GM12892 (cell line): ENCODE data around the gene WFDC10A.
"Not testable (repeated sequence)": the region's sequence is repeated elsewhere in the genome, so short reads cannot be mapped to it uniquely, and the experiment has no call there.

Source experiments
- DNase-seq: peaks from one replicate; pipeline ENCODE4 v3.0.0; 2011; ENCODE audit not compliant: insufficient read length
- FAIRE-seq: peaks from 2 replicates; lab custom pipeline; 2011; peaks lifted over from hg19 to GRCh38; lab: Jason Lieb, UNC
- POLR2A ChIP-seq: IDR thresholded peaks from 2 replicates; pipeline ENCODE4 v1.6.1; 2011; ENCODE audit warnings: low read depth, low read length, control low read depth
- POLR2AphosphoS5 ChIP-seq: IDR thresholded peaks from 2 replicates; pipeline ENCODE4 v1.6.1; 2011; ENCODE audit warnings: low read depth, low read length, control low read depth
- TAF1 ChIP-seq: IDR thresholded peaks from 2 replicates; pipeline ENCODE4 v1.6.1; 2011; ENCODE audit warnings: low read depth, mild to moderate bottlenecking, control low read depth, low read length, borderline replicate concordance

Gene WFDC10A

DNA sequence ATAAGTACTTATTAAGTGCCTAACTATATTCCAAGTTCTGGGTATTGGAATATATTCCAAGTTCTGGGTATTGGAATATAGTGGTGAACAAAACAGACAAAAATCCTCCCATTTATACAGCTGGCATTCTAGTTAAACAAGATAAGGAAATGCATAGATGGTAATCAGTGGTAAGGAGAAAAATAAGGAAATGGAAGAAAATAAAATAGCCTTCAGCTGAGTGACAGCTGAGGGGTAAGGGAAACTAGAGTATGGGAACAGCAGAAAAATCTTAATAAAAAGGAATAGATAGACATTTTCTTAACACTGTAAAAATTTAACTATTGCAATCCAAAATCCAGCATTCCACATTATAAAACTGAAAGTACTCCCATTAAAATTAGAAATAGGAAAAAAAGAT lies 17.2 kb upstream of the WFDC10A start:
- no peak for TF ChIP-seq TAF1
- TF ChIP-seq POLR2A, result no peak
- TF ChIP-seq POLR2AphosphoS5, result no peak
- no peak for DNase-seq
- FAIRE-seq, result no peak

DNA sequence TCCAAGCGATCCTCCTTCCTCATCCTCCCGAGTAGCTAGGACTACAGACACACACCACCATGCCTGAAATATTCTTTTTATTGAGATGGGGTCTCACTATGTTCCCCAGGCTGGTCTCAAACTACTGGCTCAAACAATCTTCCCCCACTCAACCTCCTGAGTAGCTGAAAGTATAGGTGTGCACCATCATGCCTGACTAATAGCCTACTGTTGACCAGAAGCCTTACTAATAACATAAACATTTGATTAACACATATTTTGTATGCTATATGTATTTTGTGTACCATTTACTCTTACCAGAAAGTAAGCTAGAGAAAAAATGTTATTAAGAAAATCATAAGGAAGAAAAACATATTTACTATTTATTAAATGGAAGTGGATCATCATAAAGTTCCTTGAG lies 11.9 kb upstream of the WFDC10A start:
- DNase-seq (no peak), FAIRE-seq (no peak)
- no peak for TF ChIP-seq POLR2A
- no peak for TF ChIP-seq TAF1
- no peak for TF ChIP-seq POLR2AphosphoS5

DNA sequence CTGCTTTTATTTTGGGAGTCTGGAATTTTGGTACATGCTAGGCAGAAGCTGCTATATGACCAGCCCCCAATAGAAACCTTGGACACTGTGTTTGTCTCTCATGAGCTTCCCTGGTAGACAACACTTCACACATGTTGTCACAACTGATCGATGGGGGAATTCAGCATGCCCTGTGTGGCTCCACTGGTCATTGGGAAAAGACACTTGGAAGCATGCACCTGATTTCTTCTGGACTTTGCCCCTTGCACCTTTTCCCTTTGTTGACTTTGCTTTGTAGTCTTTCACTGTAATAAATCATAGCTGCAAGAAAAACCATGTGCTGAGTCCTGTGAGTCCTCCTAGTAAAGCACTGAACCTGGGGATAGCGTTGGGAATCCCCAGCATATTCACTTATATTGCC lies 7.9 kb upstream of the WFDC10A start:
- FAIRE-seq (no peak), DNase-seq (no peak)
- TF ChIP-seq POLR2AphosphoS5 (no peak), TAF1 (no peak), POLR2A (no peak)

DNA sequence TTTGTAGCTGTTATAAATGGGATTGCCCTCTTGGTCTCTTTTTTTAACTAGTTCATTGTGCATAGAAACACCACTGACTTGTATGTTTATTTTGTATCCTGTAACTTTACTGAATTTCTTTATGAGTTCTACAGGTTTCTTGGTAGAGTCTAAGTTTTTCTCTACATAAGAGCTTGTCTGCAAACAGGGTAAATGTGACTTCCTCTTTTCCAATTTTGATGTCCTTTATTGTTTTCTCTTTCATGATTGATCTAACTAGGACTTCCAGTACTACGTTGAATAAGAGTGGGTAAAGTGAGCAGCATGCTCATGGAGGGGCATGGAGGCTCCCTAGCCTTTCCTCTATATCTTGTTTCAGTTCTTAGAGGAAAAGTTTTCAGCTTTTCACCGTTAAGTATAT lies 3.0 kb upstream of the WFDC10A start:
- no peak for DNase-seq
- TF ChIP-seq TAF1 (no peak), POLR2AphosphoS5 (no peak), POLR2A (no peak)
- FAIRE-seq, result no peak

DNA sequence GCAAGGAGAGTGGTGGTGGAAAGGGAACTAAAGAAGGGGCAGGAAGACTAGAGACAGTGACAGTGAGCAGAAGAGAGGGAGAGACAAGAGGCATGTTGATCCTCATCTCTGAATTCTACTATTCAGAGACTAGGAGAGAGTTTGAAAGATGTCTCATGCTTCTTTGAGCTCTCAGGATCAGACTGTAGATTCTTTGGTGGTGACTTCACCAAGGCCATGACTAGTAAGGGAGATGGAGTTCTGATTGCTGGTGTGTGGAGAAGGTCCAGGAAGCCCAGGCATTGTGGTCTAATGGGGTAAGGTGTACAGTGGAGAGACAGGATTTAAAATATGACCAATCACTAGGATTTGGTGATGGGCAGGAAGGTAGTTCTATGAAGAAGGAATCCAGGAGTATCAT lies 832 bp downstream of the WFDC10A start:
- DNase-seq, result no peak
- TF ChIP-seq TAF1 (no peak), POLR2AphosphoS5 (no peak), POLR2A (no peak)
- no peak for FAIRE-seq

DNA sequence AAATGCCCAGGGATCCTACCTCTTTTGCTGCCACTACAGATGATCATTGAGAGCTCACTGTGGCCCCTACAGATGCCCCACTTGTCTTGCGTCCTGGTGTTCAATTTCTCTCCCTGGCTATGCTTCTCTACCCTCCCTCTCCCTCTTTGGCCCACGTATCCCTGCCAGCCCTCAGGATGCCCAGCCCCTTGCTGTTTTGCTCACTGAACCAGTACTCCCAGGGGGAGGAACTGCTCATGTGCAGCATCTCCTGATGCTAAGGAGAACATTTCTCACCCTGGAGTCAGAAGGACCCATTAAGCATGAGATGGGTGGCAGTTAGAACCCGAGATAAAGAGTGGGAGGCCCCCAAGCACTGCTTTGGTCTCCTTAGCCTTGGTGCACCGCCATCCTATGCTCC lies 1.6 kb downstream of the WFDC10A start, which contains the start of gene WFDC9:
Gene WFDC9 (minus strand): TSS at position 101 of the 400 bp plus-strand sequence. CDS start 21,103 bp downstream, outside the sequence.
- FAIRE-seq (no peak), DNase-seq (no peak)
- no peak for TF ChIP-seq TAF1
- TF ChIP-seq POLR2AphosphoS5, result no peak
- TF ChIP-seq POLR2A, result no peak

DNA sequence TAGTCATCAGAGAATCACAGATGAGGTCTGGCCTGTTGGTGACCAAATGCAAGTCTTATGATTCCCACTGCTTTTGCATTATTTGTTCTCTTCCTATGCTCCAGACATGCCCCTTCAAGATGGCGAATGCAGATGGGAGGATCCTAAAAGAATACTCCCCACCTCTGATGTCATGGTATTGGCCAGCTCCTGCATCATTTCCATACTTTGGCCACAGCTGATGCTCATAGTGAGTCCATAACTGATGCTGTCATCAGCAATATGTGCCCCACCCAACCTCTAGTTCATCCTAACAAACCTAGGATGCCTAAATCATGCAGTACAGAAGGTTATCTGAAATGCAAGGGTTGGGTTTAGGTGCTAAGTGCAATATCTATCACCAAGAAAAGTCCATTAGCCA lies 7.0 kb downstream of the WFDC10A start:
- DNase-seq (no peak), FAIRE-seq (no peak)
- no peak for TF ChIP-seq POLR2AphosphoS5
- no peak for TF ChIP-seq POLR2A
- TF ChIP-seq TAF1, result no peak

DNA sequence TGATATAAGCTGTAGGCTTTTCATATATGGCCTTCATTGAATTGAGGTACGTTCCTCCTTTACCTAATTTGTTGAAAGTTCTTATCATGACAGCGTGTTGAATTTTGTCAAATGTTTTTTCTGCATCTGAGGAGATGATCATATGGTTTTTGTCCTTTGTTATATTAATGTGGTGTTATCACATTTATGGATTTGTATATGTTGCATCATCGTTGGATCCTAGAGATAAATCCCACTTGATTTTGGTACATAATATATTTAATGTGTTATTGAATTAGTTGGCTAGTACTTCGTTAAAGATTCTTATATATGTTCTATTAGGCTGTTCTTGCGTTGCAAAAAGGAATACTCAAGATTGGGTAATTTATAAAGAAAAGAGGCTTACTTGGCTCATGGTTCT lies 10.1 kb downstream of the WFDC10A start:
- no peak for FAIRE-seq
- TF ChIP-seq TAF1, result no peak
- no peak for DNase-seq

DNA sequence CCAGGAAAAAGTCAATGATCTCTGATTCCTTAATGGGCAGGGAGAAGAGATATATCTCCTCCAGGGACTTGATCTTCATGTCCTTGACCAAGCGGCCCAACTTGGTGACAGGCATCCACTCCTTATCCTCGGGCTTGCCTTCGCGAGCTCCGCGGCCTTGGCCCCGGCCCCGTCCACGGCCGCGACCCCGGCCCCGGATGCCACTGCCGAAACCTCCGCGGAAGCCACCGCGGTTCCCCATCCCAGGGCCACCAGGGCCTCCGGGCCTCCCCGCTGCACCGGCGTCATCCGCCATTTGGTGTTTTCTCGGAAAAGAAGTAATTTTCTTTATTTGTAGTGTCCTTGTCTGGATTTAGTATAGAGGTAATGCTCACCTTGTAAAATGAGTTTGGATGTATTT lies 11.5 kb downstream of the WFDC10A start:
- FAIRE-seq, DNase-seq: not testable (repeated sequence)

DNA sequence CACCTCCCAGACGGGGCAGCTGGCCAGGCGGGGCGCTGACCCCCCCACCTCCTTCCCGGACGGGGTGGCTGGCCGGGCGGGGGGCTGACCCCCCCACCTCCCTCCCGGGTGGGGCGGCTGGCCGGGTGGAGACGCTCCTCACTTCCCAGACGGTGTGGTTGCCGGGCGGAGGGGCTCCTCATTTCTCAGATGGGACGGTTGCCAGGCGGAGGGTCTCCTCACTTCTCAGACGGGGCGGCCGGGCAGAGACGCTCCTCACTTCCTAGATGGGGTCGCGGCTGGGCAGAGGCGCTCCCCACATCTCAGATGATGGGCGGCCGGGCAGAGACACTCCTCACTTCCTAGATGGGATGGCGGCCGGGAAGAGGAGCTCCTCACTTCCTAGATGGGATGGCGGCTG lies 16.3 kb downstream of the WFDC10A start:
- not testable (repeated sequence) for DNase-seq, FAIRE-seq

DNA sequence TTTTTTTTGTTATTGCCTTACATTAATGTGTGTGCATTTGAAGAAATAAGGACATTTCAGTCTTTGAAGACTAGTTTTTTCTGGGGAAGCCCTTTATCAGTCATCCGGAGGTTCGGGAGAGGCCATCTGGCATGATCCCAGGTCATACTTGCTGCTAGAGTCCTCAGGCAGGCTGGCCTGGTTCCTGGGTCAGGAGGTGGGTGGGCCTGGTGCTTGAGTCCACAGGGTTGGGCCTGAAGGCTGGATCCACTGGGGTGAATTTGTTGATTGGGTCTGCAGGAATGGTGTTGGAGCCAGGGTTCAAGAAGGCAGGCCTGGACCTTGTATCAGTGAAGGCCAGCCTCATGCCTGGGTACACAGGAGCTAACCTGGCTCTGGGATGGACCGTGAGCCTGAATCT lies 17.3 kb downstream of the WFDC10A start:
- no peak for FAIRE-seq
- TF ChIP-seq TAF1, result no peak
- no peak for TF ChIP-seq POLR2A
- no peak for TF ChIP-seq POLR2AphosphoS5
- DNase-seq, result no peak

DNA sequence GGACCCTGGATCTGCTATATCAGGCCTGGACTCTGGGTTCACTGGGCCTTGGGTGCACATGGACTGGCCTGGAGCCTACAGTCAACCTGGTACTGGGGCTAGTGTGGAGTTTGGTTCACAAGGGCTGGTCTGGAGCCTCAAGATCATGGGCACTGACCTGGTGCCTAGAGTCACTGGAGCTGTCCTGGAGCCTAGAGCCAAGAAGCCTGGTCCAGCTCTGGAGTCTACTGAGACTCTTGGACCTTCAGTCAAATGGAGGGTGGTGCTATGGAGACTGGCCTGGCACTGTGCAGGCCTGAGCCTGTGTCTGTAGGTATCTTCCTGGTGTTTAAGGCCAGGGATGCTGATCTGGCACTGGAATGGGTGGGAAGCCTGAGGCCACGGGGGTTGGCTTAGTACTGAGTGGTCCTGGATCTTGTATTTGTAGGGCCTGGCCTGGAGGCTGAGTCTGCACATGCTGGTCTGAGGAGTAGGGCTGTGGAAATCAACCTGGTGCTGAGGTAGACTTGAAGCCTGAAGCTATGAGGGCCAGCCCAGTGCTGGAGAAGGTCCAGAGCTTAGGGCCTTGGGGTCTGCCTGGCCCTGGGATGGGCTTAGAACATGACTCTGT lies 18.0 kb downstream of the WFDC10A start:
- DNase-seq (no peak), FAIRE-seq (no peak)
- TF ChIP-seq POLR2AphosphoS5 (no peak), POLR2A (no peak), TAF1 (no peak)

DNA sequence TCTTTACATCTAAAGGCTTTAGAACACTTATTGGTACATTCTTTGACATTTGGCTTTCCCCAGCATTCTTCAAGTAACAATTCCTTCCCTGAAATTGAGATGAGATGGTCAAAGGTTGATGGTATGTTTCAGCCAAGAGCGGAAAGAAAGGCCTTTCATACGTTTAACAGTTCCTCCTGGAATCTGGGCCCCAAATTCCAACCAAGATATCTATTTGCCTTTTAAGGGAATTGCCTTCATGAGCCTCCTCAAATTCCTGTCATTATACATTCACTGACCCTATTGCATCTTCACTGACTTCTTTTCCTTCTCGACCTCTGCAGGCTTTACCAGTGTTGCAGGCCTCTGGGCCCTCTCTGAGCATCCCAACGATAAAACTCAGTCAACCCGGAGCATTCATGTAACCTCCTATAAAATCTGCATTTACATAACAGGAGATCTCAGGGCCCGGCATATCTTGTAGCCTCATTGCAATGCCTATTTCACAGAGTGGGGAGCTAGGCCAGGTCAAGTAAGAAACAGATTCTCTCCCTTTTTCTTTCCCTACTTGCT lies 19.8 kb downstream of the WFDC10A start:
- FAIRE-seq (no peak), DNase-seq (no peak)
- no peak for TF ChIP-seq POLR2A
- TF ChIP-seq POLR2AphosphoS5, result no peak
- TF ChIP-seq TAF1, result no peak

DNA sequence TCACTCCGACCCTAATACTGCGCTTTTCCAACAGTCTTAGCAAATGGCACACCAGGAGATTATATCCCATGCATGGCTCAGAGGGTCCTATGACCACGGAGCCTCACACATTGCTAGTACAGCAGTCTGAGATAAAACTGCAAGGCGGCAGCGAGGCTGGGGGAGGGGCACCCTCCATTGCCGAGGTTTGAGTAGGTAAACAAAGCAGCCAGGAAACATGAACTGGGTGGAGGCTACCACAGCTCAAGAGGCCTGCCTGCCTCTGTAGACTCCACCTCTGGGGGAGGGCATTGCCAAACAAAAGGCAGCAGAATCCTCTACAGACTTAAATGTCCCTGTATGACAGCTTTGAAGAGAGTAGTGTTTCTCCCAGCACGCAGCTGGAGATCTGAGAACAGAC lies 22.2 kb downstream of the WFDC10A start:
- DNase-seq, FAIRE-seq: not testable (repeated sequence)

DNA sequence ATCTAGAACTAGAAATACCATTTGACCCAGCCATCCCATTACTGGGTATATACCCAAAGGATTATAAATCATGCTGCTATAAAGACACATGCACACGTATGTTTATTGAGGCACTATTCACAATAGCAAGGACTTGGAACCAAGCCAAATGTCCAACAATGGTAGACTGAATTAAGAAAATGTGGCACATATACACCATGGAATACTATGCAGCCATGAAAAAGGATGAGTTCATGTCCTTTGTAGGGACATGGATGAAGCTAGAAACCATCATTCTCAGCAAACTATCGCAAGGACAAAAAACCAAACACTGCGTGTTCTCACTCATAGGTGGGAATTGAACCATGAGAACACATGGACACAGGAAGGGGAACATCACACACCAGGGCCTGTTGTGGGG lies 27.5 kb downstream of the WFDC10A start:
- DNase-seq, FAIRE-seq: not testable (repeated sequence)
